ENCODE results near the gene EPS8. TPM values are rescaled to one million over a fixed set of nuclear protein-coding genes. Genes with fewer than 3 reads are reported as not detected.
"Not testable (repeated sequence)": the region's sequence is repeated elsewhere in the genome, so short reads cannot be mapped to it uniquely, and the experiment has no call there.

The EPS8 gene
- total RNA-seq, 1 experiment from 2014 or later = 232 TPM

GRCh38 chr12:15625075-15625474 is 164.1 kb downstream of the EPS8 start:
- no peak overlapping the region for H3K4me2 ChIP-seq
- H3K36me3 ChIP-seq (ENCODE audit: low read depth) = peaks cover 27% of the 10 kb centered on the region; the same call in 1 of the 2 replicates
- no peaks in the 10 kb centered on the region for H4K20me1 ChIP-seq (ENCODE audit: insufficient read depth)
- H3F3A ChIP-seq (ENCODE audit: insufficient read depth, low read depth) = peaks cover 10% of the 10 kb centered on the region
- ChIA-PET CTCF (interaction anchor here (0.6 kb wide), 1 partner anchor 63 kb away, joined by 6 read pairs; no protein-coding TSS in a partner anchor), POLR2A (ENCODE audit: unreplicated experiment) (no interaction called here)
- intact Hi-C loops (cut with micrococcal nuclease; ENCODE audit: unreplicated experiment) = no loop called here
- no peak overlapping the region for H2AFZ ChIP-seq
- DNase-seq = no peak
- H3K4me3 ChIP-seq = no peak overlapping the region
- no peaks in the 10 kb centered on the region for H3K9me2 ChIP-seq (ENCODE audit: insufficient read depth)
- H3K27me3 ChIP-seq (ENCODE audit: insufficient read depth, low read depth) = no peaks in the 10 kb centered on the region
- no peaks in the 10 kb centered on the region for H3K79me2 ChIP-seq (ENCODE audit: low read depth)
- 0 out of 2 replicates have a peak, but pooled peaks cover 3% of the 10 kb centered on the region for H3K9me3 ChIP-seq (ENCODE audit: insufficient read depth, low read depth)
- H3K27ac ChIP-seq = no peak overlapping the region
- no peak for TF ChIP-seq CTCF (conservative IDR thresholded peaks at IDR 0.05)
- no peak for TF ChIP-seq EZH2 (IDR thresholded peaks at IDR 0.05; ENCODE audit: low read depth)
- BruUV-seq (replicated peaks) = no TSS peak
- H3K4me1 ChIP-seq (replicated peaks; ENCODE audit: insufficient read depth) = peaks cover 21% of the 10 kb centered on the region

GRCh38 chr12:15620741-15621539 is 168.2 kb downstream of the EPS8 start:
- ChIA-PET CTCF (no interaction called here), POLR2A (ENCODE audit: unreplicated experiment) (no interaction called here)
- TF ChIP-seq EZH2 (IDR thresholded peaks at IDR 0.05; ENCODE audit: low read depth) (no peak), CTCF (conservative IDR thresholded peaks at IDR 0.05) (no peak)
- BruUV-seq (replicated peaks) = no TSS peak
- no peaks in the 10 kb centered on the region for H3F3A ChIP-seq (ENCODE audit: insufficient read depth, low read depth)
- DNase-seq = no peak
- H3K4me1 ChIP-seq (replicated peaks; ENCODE audit: insufficient read depth) = no peaks in the 10 kb centered on the region
- no peak overlapping the region for H3K27ac ChIP-seq
- H3K4me2 ChIP-seq = no peak overlapping the region
- H3K79me2 ChIP-seq (ENCODE audit: low read depth) = no peaks in the 10 kb centered on the region
- no peak overlapping the region for H2AFZ ChIP-seq
- H3K9me3 ChIP-seq (ENCODE audit: insufficient read depth, low read depth) = 0 out of 2 replicates have a peak, but pooled peaks cover 14% of the 10 kb centered on the region
- no peaks in the 10 kb centered on the region for H3K27me3 ChIP-seq (ENCODE audit: insufficient read depth, low read depth)
- H3K4me3 ChIP-seq = no peak overlapping the region
- peaks cover 28% of the 10 kb centered on the region for H3K36me3 ChIP-seq (ENCODE audit: low read depth)
- peaks cover 3% of the 10 kb centered on the region; the same call in 1 of the 2 replicates for H3K9me2 ChIP-seq (ENCODE audit: insufficient read depth)
- no peaks in the 10 kb centered on the region for H4K20me1 ChIP-seq (ENCODE audit: insufficient read depth)
- intact Hi-C loops (cut with micrococcal nuclease; ENCODE audit: unreplicated experiment) = no loop called here

- CTCF ChIA-PET; BruUV-seq (replicated peaks); intact Hi-C loops (cut with micrococcal nuclease; ENCODE audit: unreplicated experiment): not testable (repeated sequence)
Observed at GRCh38 chr12:15616495-15616894, 172.7 kb downstream of the EPS8 start.

More at GRCh38 chr12:15616495-15616894, 172.7 kb downstream of the EPS8 start:
- H3K79me2 ChIP-seq (ENCODE audit: low read depth); DNase-seq; H3K9me2 ChIP-seq (ENCODE audit: insufficient read depth); H2AFZ ChIP-seq; H4K20me1 ChIP-seq (ENCODE audit: insufficient read depth); POLR2A ChIA-PET (ENCODE audit: unreplicated experiment); H3K4me3 ChIP-seq; H3K4me2 ChIP-seq; H3K27me3 ChIP-seq (ENCODE audit: insufficient read depth, low read depth); H3K27ac ChIP-seq; H3F3A ChIP-seq (ENCODE audit: insufficient read depth, low read depth); H3K4me1 ChIP-seq (replicated peaks; ENCODE audit: insufficient read depth): not testable (repeated sequence)
- H3K9me3 ChIP-seq (ENCODE audit: insufficient read depth, low read depth) = peaks cover 26% of the 10 kb centered on the region; the same call in 1 of the 2 replicates
- H3K36me3 ChIP-seq (ENCODE audit: low read depth) = peaks cover 16% of the 10 kb centered on the region

Data from PC-9 (cell line).